Activated CD4-positive, alpha-beta T cell treated with anti-CD3 and anti-CD28 coated beads, Interleukin-2, amount 10 ng/mL, durations not matched to agents 24 days and 14 days (primary cell): ENCODE results near the gene SSRP1. TPM values are rescaled to one million over a fixed set of nuclear protein-coding genes. Genes with fewer than 3 reads are reported as not detected.
"Not testable (repeated sequence)": the region's sequence is repeated elsewhere in the genome, so short reads cannot be mapped to it uniquely, and the experiment has no call there.

Experiments used
- DNase-seq: peaks from one replicate; pipeline ENCODE4 v3.0.0; 2022
- H3K27ac Mint-ChIP-seq: one replicate; pipeline ENCODE4 v1.8.0; 2022; ENCODE audit warnings: mild to moderate bottlenecking, mixed read lengths
- H3K27me3 Mint-ChIP-seq: one replicate; pipeline ENCODE4 v1.8.0; 2022; ENCODE audit warnings: mixed read lengths
- H3K36me3 Mint-ChIP-seq: one replicate; pipeline ENCODE4 v1.8.0; 2022; ENCODE audit warnings: low read depth, mild to moderate bottlenecking, mixed read lengths
- H3K4me1 Mint-ChIP-seq: one replicate; pipeline ENCODE4 v1.8.0; 2021; ENCODE audit warnings: mixed read lengths
- H3K4me3 Mint-ChIP-seq: one replicate; pipeline ENCODE4 v1.8.0; 2022; ENCODE audit warnings: mild to moderate bottlenecking, moderate library complexity, mixed read lengths
- H3K9me3 Mint-ChIP-seq: one replicate; pipeline ENCODE4 v1.8.0; 2021; ENCODE audit warnings: mixed read lengths
- intact Hi-C: fragments of 100-400 bp; cut with micrococcal nuclease; formaldehyde crosslinking; loops from one replicate; pipeline ENCODE4 v1.15.1; 2023
- total RNA-seq: library from RNA; stranded (reverse); gene quantifications from 2 replicates; pipeline ENCODE4 v1.2.3, GENCODE V29; 2022

The SSRP1 gene
- total RNA-seq, 1 donor from 2014 or later = 256 TPM

- DNase-seq = no peak
- Mint-ChIP-seq H3K27ac (no peak overlapping the region), H3K9me3 (no peaks in the 10 kb centered on the region), H3K4me3 (no peak overlapping the region), H3K36me3 (peaks cover 28% of the 10 kb centered on the region), H3K27me3 (no peaks in the 10 kb centered on the region), H3K4me1 (peaks cover 2% of the 10 kb centered on the region)
- intact Hi-C loops = no loop called here
Measured at GRCh38 chr11:57303990-57304579, 31.6 kb downstream of the SSRP1 start.

- no peaks in the 10 kb centered on the region for H3K9me3 Mint-ChIP-seq
- intact Hi-C loops = no loop called here
- no peak for DNase-seq
- peaks cover 2% of the 10 kb centered on the region for H3K4me1 Mint-ChIP-seq
- H3K27me3 Mint-ChIP-seq = no peaks in the 10 kb centered on the region
- H3K4me3 Mint-ChIP-seq = no peak overlapping the region
- peaks cover 31% of the 10 kb centered on the region for H3K36me3 Mint-ChIP-seq
- H3K27ac Mint-ChIP-seq = no peak overlapping the region
Measured at GRCh38 chr11:57303280-57303989, 32.3 kb downstream of the SSRP1 start.

GRCh38 chr11:57302489-57302888 lies 33.2 kb downstream of the SSRP1 start:
- intact Hi-C loops = no loop called here
- no peak for DNase-seq
- H3K4me1 Mint-ChIP-seq = peaks cover 2% of the 10 kb centered on the region
- no peaks in the 10 kb centered on the region for H3K27me3 Mint-ChIP-seq
- H3K27ac Mint-ChIP-seq = no peak overlapping the region
- H3K9me3 Mint-ChIP-seq = no peaks in the 10 kb centered on the region
- H3K36me3 Mint-ChIP-seq = peaks cover 31% of the 10 kb centered on the region
- no peak overlapping the region for H3K4me3 Mint-ChIP-seq

- DNase-seq = no peak
- Mint-ChIP-seq H3K4me1 (peaks cover 2% of the 10 kb centered on the region), H3K36me3 (peaks cover 31% of the 10 kb centered on the region), H3K4me3 (no peak overlapping the region), H3K27me3 (no peaks in the 10 kb centered on the region), H3K9me3 (no peaks in the 10 kb centered on the region), H3K27ac (no peak overlapping the region)
- intact Hi-C loops = no loop called here
Measured at GRCh38 chr11:57301711-57302423, 33.8 kb downstream of the SSRP1 start.

GRCh38 chr11:57300785-57301184 lies 34.9 kb downstream of the SSRP1 start:
- Mint-ChIP-seq H3K27ac (no peak overlapping the region), H3K36me3 (peaks cover 31% of the 10 kb centered on the region), H3K4me1 (no peaks in the 10 kb centered on the region), H3K9me3 (no peaks in the 10 kb centered on the region), H3K27me3 (no peaks in the 10 kb centered on the region), H3K4me3 (no peak overlapping the region)
- intact Hi-C loops = no loop called here
- DNase-seq = no peak

GRCh38 chr11:57299150-57299737 lies 36.4 kb downstream of the SSRP1 start:
- Mint-ChIP-seq H3K9me3 (no peaks in the 10 kb centered on the region), H3K4me1 (no peaks in the 10 kb centered on the region), H3K27me3 (no peaks in the 10 kb centered on the region)

GRCh38 chr11:57297221-57297620 lies 38.5 kb downstream of the SSRP1 start:
- no peaks in the 10 kb centered on the region for H3K4me1 Mint-ChIP-seq
- no peak overlapping the region for H3K4me3 Mint-ChIP-seq
- H3K9me3 Mint-ChIP-seq = no peaks in the 10 kb centered on the region
- peaks cover 28% of the 10 kb centered on the region for H3K36me3 Mint-ChIP-seq
- no peak for DNase-seq
- H3K27me3 Mint-ChIP-seq = no peaks in the 10 kb centered on the region
- intact Hi-C loops = no loop called here
- H3K27ac Mint-ChIP-seq = no peak overlapping the region

More at GRCh38 chr11:57299150-57299737, 36.4 kb downstream of the SSRP1 start:
- Mint-ChIP-seq H3K4me3 (no peak overlapping the region), H3K36me3 (peaks cover 31% of the 10 kb centered on the region), H3K27ac (no peak overlapping the region)
- no peak for DNase-seq
- intact Hi-C loops = no loop called here

GRCh38 chr11:57296205-57296604 lies 39.5 kb downstream of the SSRP1 start:
- H3K4me3 Mint-ChIP-seq, DNase-seq, H3K27ac Mint-ChIP-seq, H3K4me1 Mint-ChIP-seq, H3K27me3 Mint-ChIP-seq, H3K9me3 Mint-ChIP-seq, intact Hi-C loops: not testable (repeated sequence)
- peaks cover 21% of the 10 kb centered on the region for H3K36me3 Mint-ChIP-seq

- H3K27me3 Mint-ChIP-seq = peaks cover 9% of the 10 kb centered on the region
- H3K9me3 Mint-ChIP-seq = no peaks in the 10 kb centered on the region
- peaks cover 7% of the 10 kb centered on the region for H3K36me3 Mint-ChIP-seq
- no peaks in the 10 kb centered on the region for H3K4me1 Mint-ChIP-seq
- no peak for DNase-seq
- H3K4me3 Mint-ChIP-seq = no peak overlapping the region
- H3K27ac Mint-ChIP-seq = no peak overlapping the region
- intact Hi-C loops = no loop called here
Measured at GRCh38 chr11:57294225-57295131, 41.2 kb downstream of the SSRP1 start.

GRCh38 chr11:57290288-57290687 lies 45.4 kb downstream of the SSRP1 start:
- no peaks in the 10 kb centered on the region for H3K9me3 Mint-ChIP-seq
- no peak overlapping the region for H3K4me3 Mint-ChIP-seq
- no peaks in the 10 kb centered on the region for H3K36me3 Mint-ChIP-seq
- no peak overlapping the region for H3K27ac Mint-ChIP-seq
- H3K4me1 Mint-ChIP-seq = no peaks in the 10 kb centered on the region
- H3K27me3 Mint-ChIP-seq = peaks cover 9% of the 10 kb centered on the region
- no peak for DNase-seq
- intact Hi-C loops = no loop called here

- H3K4me3 Mint-ChIP-seq = no peak overlapping the region
- intact Hi-C loops = no loop called here
- peaks cover 9% of the 10 kb centered on the region for H3K27me3 Mint-ChIP-seq
- no peak overlapping the region for H3K27ac Mint-ChIP-seq
- H3K36me3 Mint-ChIP-seq = no peaks in the 10 kb centered on the region
- no peaks in the 10 kb centered on the region for H3K4me1 Mint-ChIP-seq
- DNase-seq = no peak
- no peaks in the 10 kb centered on the region for H3K9me3 Mint-ChIP-seq
Measured at GRCh38 chr11:57288771-57289579, 46.7 kb downstream of the SSRP1 start.

GRCh38 chr11:57287884-57288283 lies 47.8 kb downstream of the SSRP1 start:
- H3K4me3 Mint-ChIP-seq = no peak overlapping the region
- no peaks in the 10 kb centered on the region for H3K9me3 Mint-ChIP-seq
- H3K4me1 Mint-ChIP-seq = no peaks in the 10 kb centered on the region
- intact Hi-C loops = no loop called here
- DNase-seq = no peak
- H3K27ac Mint-ChIP-seq = no peak overlapping the region
- peaks cover 9% of the 10 kb centered on the region for H3K27me3 Mint-ChIP-seq
- H3K36me3 Mint-ChIP-seq = no peaks in the 10 kb centered on the region
